Adipose tissue (tissue), 3 donors: Measurements from ENCODE around the gene C1QTNF1. TPM values are rescaled to one million over a fixed set of nuclear protein-coding genes. Genes with fewer than 3 reads are reported as not detected.

Source experiments
- H3K27ac ChIP-seq: one replicate; pipeline ENCODE4 v1.5.1; 2013; ENCODE audit warnings: low read depth, low read length
- WGBS, 3 donors: extraction: QIAGEN DNeasy Blood & Tissue Kit; methylation state at CpG; one replicate each; pipeline ENCODE4 v1.1.7; 2013; 5-methylcytosine and 5-hydroxymethylcytosine counted together
- polyA plus RNA-seq, 3 donors: library from polyadenylated mRNA; stranded (reverse); fragments of 200-250 nt; gene quantifications; one replicate each; pipeline ENCODE4 v1.2.3, GENCODE V29; 2013
- donor health status: healthy with polysubstance abuse.
- donor health status: Bipolar disorder and iron deficiency.
- donor health status: healthy.

Gene C1QTNF1, protein sequence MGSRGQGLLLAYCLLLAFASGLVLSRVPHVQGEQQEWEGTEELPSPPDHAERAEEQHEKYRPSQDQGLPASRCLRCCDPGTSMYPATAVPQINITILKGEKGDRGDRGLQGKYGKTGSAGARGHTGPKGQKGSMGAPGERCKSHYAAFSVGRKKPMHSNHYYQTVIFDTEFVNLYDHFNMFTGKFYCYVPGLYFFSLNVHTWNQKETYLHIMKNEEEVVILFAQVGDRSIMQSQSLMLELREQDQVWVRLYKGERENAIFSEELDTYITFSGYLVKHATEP
- 100 to 1,000 TPM in 2 of 3 donors, 10 to 100 TPM in 1; 33.8 to 357 (median 207) TPM for polyA plus RNA-seq

DNA sequence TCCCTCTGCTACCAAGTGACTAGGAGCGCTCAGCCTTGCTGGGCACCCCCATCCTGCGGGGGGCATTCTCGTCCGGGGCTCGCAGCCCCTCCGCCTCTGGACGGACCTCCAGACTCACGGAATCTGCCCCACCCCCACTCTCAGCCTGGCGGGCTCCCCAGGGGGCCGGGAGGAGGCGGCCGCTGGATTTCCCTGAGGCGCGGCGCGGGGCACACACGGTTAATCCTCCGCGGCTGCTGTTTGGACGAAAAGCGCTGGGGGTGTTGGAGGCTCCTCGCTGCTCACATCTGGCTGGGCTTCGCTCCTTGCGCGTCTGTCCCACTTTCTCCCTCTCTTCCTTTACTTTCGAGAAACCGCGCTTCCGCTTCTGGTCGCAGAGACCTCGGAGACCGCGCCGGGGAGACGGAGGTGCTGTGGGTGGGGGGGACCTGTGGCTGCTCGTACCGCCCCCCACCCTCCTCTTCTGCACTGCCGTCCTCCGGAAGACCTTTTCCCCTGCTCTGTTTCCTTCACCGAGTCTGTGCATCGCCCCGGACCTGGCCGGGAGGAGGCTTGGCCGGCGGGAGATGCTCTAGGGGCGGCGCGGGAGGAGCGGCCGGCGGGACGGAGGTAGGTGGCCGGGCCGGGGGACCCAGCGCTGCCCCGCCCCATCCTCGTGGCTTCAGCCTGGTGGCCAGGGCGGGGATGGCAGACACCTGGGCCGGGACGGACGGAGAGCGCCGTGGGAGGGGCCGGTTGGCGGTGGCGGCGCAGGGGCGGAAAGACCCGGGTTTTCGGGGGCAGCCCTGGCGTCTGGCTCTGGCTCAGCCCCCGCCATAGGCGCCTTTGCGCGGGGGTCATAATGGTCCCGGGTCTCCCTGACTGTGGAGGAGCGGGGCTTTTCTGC lies at the start of gene C1QTNF1:
Gene C1QTNF1 (plus strand): TSS at position 284 of the 886 bp plus-strand sequence. CDS start 19,800 bp downstream, outside the sequence.
- peak within 1 kb of the TSS; percentile 77 for H3K27ac ChIP-seq
- 2% methylated on average over 70 to 77 of the region's 77 CpGs for WGBS, 3 donors

DNA sequence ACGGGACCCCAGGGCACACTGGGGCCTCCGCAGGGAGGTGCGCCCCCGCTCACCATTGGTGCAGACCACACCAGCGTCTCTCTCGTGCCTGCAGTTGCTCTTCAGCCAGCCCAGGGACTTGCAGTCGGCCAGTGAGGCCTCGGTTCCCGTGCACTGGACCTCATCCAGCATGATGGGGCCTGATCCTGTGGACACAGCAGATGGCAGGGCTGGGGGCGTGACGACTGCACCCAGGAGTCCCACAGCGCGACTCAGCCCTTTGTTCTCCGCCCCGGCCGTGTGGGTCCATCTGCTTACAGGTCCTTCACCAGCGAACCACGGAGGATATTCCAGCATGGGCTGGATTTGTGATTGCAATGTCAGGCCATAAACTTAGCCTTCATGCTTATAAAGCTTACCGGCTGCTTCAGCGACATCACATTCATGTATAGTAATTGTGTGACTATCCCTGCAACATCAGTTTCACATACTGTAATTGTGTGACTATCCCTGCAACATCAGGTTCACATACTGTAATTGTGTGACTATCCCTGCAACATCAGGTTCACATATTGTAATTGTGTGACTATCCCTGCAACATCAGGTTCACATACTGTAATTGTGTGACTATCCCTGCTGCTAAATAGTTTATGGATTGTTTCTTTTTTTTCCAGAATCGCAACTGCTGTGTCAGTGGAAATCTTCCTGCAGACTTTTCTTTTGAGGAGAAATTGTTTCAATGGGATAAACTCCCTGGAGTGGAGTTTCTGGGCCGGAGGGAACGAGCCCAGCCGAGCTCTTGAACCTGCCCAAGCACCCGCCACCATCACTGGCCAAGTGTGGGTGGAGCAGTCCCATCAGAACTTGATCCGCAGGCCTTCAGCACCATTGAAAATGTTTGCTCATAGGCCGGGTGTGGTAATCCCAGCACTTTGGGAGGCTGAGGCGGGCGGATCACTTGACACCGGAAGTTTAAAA lies 49.1 kb upstream of the C1QTNF1 start:
- 58 to 65% (median 61%) methylated on average over 30 of the region's 30 CpGs for WGBS, 3 donors
- H3K27ac ChIP-seq, result no peak overlapping the region

DNA sequence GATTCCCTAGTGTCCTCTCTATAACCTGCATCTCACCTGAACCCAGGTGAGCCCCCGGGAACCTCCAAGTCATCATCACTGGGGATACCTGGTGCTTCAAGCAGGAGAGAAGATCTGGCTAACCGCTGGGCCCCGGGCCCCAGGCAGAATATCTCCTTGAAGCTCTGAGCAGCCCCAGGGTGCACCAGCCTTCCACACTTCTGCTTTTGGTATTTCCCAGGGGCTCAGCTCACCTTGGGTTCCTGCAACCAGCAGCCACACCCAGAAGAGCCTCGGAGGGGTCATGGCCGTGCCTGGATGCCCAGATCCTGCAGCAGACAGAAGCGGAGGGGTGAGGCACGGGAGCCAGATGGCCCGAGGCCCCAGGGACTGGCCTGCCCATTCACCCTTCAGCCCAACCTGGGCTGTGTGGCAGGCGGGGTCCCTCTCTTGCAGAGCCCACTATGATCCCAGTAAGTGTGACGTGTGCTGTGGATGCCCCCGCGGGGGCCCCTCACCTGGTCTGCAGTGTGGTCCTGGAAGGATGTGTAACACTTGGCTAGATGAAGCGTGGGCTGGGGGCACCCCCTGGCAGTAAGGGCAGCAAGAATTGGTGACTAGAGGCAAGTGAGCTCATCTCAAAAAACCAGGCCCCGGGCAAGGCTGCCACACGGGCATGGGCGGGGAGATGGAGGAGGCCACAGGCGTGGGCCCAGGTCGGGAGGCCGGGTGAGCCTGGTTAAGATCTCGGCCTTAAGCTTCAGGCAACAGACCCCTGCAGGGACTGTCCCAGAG lies 46.9 kb upstream of the C1QTNF1 start:
- H3K27ac ChIP-seq, result peak overlapping the region; percentile 51
- 70 to 85% (median 83%) methylated on average over 20 of the region's 20 CpGs for WGBS, 3 donors

DNA sequence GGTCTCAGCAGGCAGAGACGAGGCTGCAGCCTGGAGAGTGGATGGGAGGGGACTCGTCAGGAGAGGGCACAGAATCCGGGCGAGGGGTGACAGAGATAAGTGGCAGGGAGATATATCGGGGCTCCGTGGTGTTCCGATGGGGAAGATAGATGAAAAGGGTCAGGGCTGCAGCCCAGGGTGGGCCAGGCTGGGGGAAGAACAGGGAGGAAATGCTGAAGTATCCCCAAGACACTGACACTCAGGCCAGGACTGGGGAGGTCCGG lies 46.4 kb upstream of the C1QTNF1 start:
- peak overlapping the region; percentile 51 for H3K27ac ChIP-seq
- 55 to 78% (median 63%) methylated on average over 8 of the region's 8 CpGs for WGBS, 3 donors

DNA sequence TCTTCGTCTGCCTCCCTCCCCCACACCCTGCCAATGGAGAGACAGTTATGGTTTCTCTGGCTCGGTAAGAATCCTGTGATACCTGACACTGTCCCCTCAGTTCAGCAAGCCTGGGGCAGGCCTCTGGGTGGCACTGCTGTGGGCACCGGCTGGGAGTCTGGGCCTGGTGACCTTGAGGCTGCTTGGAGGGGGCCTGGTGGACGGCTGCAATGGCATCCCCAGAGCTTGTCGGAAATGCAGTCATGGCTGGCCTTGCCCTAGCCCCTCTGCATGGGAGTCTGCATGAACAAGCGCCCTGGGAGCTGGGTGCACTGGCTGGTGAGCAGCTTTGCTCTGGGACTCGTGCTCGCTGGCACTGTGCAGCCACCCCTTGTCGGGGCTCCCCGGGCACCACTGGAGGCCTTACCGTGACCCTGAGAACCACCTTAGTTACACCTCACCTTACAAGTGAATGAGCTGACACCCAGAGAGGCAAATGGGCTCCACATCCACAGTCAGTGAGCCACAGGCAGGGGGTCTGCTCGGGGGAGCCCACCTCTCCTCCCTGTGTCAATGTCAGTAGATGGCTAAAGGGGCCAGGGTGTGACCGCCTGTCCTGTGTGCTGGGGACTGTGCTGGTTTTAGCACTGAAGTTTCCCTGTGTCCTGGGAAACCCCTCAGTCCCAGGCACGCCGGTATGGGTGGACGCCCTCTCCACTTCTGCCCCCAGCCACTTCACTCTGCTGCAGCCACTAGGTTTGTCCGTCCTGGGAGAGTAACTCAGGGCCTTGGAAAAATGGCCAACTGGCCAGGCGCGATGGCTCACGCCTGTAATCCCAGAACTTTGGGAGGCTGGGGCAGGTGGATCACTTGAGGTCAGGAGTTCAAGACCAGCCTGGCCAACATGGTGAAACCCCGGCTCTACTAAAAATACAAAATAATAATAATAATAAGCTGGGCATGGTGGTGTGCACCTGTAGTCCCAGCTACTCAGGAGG lies 45.7 kb upstream of the C1QTNF1 start:
- H3K27ac ChIP-seq, result no peak overlapping the region
- WGBS, 3 donors, result 45 to 76% (median 75%) methylated on average over 21 of the region's 21 CpGs

DNA sequence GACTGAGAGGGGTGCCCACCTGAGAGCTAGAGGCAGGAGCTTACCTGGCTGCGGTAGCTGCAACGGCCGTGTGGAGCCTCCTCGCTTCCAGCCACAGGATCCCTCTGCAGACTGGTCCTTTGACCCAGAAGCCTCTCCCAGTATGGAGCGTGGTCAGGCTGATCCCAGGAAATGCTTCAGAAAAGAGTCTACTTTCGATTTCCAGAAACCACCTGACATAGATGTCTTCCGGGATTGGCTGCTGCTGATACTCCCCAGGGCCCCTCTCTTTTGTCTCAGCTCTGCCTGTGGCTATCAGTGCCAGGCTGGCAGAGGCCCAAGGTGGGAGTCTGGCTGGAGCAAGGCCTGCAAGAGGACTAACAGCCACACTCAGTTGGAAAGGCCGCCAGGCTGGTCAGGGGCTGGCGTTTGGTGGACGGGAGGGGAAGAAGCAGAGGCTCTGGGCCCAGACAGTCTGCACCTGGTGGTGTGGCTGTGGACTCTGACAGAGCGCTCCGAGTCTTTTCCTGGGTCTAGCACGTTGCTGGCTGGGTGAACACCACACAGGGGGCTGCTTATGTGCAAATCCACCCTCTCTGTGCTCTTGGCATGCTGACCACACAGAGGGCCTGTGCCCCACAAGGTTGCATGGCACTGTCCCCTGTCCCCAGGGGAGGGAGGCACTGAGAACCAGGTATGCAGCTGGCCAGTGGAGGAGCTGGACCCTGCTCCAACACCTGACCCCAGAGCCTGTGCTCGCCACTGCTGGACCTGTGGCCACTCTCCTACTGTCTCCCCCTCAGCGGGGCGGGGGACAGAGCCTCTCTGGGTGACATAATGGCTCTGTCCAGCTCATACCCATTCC lies 44.0 kb upstream of the C1QTNF1 start, which contains the start of gene LGALS3BP:
Gene LGALS3BP (minus strand): TSS at position 144 of the 844 bp plus-strand sequence. CDS start 2,732 bp downstream, outside the sequence.
- H3K27ac ChIP-seq, result no peak within 1 kb of the TSS
- 38 to 53% (median 43%) methylated on average over 16 of the region's 16 CpGs for WGBS, 3 donors

DNA sequence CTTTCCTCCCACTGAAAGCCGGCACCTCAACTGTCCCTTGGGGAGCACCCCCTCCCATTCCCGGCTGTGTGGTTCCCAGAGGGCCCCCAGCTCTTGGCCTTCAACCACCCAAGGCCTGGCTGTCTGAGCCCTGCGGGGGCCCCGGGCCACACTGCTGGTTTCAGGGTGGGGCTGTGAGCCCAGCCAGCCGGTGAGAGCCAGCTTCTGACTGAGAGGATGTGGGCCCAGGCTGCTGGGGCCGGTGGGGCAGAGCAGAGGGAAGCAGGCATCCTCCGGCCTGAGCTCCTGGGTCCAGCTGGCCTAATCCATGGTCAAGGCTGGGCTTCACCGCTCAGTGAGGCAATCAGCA lies 43.4 kb upstream of the C1QTNF1 start:
- WGBS, 3 donors, result 66 to 73% (median 72%) methylated on average over 8 of the region's 8 CpGs
- H3K27ac ChIP-seq, result no peak overlapping the region

DNA sequence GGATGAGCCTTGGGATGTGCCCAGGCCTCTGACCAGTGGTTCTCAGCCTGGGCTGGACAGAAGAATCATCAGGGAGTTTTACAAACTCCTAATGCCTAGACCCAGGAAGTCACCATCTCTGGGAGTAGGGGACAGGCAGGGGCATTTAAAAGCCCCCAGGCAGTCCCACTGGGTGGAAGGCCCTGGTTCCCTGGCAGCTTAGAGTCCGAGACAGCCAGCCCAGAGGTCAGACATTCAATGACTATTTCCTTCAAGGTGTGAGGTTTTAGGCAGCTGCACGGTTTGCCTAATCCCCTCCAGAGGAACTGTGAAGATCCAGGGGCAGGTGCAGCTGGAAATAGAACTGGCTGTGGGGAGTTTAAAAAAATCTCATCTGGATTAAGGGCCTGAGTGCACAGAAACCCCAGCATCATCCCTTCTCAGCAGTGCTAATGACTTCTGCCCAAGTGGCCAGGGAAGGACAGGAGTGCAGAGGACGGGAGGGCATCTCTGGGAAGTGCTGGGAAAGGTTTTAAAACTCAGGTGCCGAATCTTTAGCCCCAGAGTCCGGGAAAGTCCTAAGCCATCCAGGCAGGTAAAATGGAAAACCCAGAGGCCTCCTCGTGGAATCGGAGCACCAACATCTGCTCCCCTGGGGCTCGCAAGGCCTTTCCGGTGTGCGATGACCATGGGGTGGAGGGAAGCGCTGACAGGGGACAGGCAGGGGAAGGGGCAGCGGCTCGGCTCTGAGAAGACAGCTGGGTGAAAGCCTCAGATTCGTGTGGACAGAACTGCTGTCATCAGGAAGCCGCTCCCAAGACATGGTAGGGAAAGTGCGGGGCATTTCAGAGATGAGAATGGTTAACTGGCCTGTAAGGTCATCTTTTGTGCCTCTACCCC lies 42.7 kb upstream of the C1QTNF1 start:
- WGBS, 3 donors, result 81 to 91% (median 87%) methylated on average over 16 of the region's 16 CpGs
- no peak overlapping the region for H3K27ac ChIP-seq

DNA sequence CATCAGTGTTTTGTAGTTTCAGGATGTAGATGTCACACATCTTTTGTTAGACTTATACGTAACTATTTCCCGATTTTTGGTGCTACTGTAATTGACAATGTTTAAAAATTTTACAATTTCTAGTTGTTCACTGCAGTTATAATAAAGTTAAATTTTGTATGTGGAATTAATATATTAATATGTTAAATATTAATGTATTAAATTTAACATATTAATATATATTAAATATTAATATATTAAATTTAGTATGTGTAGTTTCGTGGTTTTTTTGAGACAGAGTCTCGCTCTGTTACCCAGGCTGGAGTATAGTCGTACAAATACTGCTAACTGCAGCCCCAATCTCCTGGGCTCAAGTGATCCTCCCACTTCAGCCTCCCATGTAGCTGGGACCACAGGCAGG lies 38.6 kb upstream of the C1QTNF1 start:
- H3K27ac ChIP-seq, result no peak overlapping the region
- 88 to 91% (median 89%) methylated on average over 5 of the region's 5 CpGs for WGBS, 3 donors

DNA sequence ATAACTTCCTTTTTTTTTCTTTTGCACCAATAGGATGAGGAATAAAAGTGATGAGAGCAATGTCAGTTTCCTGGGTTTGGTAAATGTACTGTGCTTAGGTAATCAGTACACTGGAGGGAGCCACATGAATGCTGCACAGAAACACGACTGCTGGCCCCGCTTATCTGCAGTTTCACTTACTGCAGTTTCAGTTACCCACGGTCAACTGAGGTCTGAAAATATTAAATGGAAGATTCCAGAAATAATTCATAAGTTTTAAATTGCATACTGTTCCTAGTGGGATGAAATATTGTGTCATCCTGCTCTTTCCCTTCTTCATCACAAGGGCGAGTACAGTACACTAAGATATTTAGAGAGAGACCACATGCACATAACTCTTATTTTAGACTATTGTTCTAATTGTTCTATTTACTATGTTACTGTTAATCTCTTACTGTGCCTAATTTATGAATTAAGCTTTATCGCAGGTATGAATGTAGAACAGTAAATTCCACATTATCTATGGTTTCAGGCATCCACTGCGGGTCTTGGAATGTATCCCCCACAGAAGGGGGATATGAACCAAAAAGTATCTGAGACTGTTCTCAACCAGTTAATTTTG lies 37.8 kb upstream of the C1QTNF1 start:
- 14 to 21% (median 14%) methylated on average over 6 of the region's 6 CpGs for WGBS, 3 donors

DNA sequence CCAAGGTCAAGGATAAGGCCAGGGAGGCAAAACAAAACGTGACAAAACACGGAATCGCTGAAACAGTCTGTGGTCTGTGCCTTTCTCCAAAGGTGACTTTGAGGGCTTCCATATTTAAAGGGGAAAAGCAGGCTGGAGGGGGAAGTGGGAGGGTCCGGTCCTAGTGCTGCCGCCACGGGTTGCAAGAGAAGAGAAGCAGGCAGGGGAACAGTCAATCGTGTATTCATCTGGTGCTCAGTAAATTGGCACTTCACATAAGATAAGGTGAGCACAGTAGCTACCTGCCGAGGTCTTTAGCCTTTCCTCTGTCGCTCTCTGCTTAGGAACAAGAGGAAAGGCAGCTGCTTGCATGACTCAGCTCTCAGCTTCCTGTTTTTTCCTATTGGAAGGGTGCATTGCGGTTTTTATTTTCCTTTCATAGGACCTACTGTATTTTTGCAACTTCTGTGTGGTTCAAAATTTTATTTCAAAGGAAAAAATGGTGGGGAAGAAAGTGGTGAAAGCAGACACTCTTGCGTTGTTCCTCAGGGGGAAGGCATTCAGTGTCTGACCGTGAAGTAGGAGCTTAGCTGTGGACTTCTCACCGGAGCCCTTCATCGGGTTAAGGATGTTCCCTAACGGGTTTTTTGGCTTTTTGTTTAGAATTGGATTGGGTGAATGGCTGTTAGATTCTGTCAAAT lies 37.2 kb upstream of the C1QTNF1 start:
- WGBS, 3 donors, result 3 to 4% (median 3%) methylated on average over 15 of the region's 15 CpGs
- H3K27ac ChIP-seq, result no peak overlapping the region

More for the DNA sequence above, 37.8 kb upstream of the C1QTNF1 start:
- no peak overlapping the region for H3K27ac ChIP-seq

DNA sequence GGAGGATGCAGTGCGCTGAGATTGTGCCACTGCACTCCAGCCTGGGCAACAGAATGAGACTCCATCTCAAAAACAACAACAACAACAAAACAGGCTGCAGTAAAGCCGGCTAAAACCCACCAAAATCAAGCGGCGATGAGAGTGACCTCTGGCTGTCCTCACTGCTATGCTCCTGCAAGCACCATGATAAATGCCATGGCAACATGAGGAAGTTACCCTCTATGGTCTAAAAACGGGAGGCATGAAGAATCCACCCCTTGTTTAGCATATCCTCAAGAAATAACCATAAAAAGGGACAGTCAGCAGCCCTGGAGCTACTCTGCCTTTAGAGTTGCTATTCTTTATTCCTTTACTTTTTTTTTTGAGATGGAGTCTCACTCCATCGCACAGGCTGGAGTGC lies 35.8 kb upstream of the C1QTNF1 start:
- H3K27ac ChIP-seq, result no peak overlapping the region
- WGBS, 3 donors, result 52 to 62% (median 53%) methylated on average over 6 of the region's 6 CpGs

DNA sequence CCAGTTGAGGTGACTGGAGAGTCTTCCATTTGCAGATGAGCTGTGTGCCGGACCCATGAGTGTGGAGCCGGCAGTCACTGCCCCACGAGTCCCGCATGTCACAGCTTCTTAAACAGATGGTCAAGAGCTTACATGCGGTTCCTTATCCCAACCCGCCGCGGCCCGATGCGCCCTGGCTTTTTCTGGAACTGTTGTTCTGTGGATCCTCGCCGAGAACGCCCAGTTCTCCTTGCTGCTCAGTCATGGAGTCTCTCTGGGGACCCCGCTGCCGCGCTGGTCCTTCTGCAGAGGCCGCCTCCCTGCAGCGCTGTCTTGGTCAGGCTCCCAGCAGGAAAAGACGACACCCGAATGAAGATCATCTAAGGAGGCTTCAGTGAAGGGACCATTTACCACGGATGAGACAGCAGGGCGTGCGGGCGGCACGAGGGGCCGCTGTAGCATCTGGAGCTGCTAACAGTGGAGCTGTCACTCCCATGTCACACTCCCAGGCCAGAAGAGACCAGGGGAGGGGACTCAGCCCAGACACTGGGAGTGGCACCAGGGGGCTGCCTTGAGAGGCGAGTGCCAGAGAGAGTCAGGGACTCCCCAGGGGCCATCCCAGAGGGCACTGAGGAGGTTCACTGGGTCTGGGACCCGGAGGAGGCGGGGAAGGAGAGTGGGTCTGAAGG lies 33.5 kb upstream of the C1QTNF1 start:
- 94 to 96% (median 95%) methylated on average over 29 of the region's 29 CpGs for WGBS, 3 donors
- H3K27ac ChIP-seq, result no peak overlapping the region
